Activated CD4-positive, alpha-beta T cell treated with anti-CD3 and anti-CD28 coated beads, Interleukin-2, amount 50 U/mL, for 24 hours (primary cell): Measurements from ENCODE around the gene STIM2.

Experiments used
- DNase-seq, 2 donors: peaks; one replicate each; pipeline ENCODE4 v3.0.0-alpha.2; 2020; ENCODE audit warnings: low read depth in 1 of 2, low spot score in 1 of 2

The STIM2 gene

GRCh38 chr4:26836539-26836938, 24.1 kb upstream of the STIM2 start:
- no peak for DNase-seq

- no peak for DNase-seq
Observed at GRCh38 chr4:26837993-26838842, 22.4 kb upstream of the STIM2 start.

GRCh38 chr4:26839016-26839415, 21.6 kb upstream of the STIM2 start:
- DNase-seq: no peak

GRCh38 chr4:26839534-26839951, 21.1 kb upstream of the STIM2 start:
- DNase-seq: no peak

- no peak for DNase-seq
Observed at GRCh38 chr4:26840786-26841185, 19.9 kb upstream of the STIM2 start.

GRCh38 chr4:26842911-26843310, 17.7 kb upstream of the STIM2 start:
- no peak for DNase-seq

GRCh38 chr4:26850528-26850927, 10.1 kb upstream of the STIM2 start:
- DNase-seq: no peak

- no peak for DNase-seq
Observed at GRCh38 chr4:26851129-26851528, 9.5 kb upstream of the STIM2 start.

GRCh38 chr4:26854701-26855100, 5.9 kb upstream of the STIM2 start:
- DNase-seq: no peak

- no peak for DNase-seq
Observed at GRCh38 chr4:26856906-26857277, 3.7 kb upstream of the STIM2 start.

- peak; percentile 85 to 86 for DNase-seq
Observed at GRCh38 chr4:26857278-26858034, 3.2 kb upstream of the STIM2 start.

GRCh38 chr4:26858035-26858918, 2.4 kb upstream of the STIM2 start:
- DNase-seq: no peak

GRCh38 chr4:26858947-26859401, 1.7 kb upstream of the STIM2 start:
- DNase-seq: no peak

- DNase-seq: no peak
Observed at GRCh38 chr4:26859762-26860156, 882 bp upstream of the STIM2 start.

- peak; percentile 22 to 36 for DNase-seq
Observed at GRCh38 chr4:26860922-26861433, 337 bp downstream of the STIM2 start.

GRCh38 chr4:26861434-26862186, 969 bp downstream of the STIM2 start:
- DNase-seq: peak in 1 of 2 donors; percentile 65

- no peak for DNase-seq
Observed at GRCh38 chr4:26862381-26862915, 1.8 kb downstream of the STIM2 start.

GRCh38 chr4:26863512-26863911, 2.9 kb downstream of the STIM2 start:
- no peak for DNase-seq

- no peak for DNase-seq
Observed at GRCh38 chr4:26864899-26865298, 4.3 kb downstream of the STIM2 start.

GRCh38 chr4:26866203-26866602, 5.6 kb downstream of the STIM2 start:
- no peak for DNase-seq
